HG02763 (cell line): ENCODE data around the gene ABCB8.

Experiments used
- ATAC-seq: cut with Tn5 transposase; IDR thresholded peaks from one replicate; pipeline ENCODE4 v1.9.1; 2021; ENCODE audit warnings: mild to moderate bottlenecking, moderate library complexity; ENCODE audit not compliant: unreplicated experiment

The ABCB8 gene

GRCh38 chr7:151083071-151083823 is 55.0 kb downstream of the ABCB8 start, which contains the start of gene TMUB1:
Gene TMUB1, minus strand, starts transcription at chr7:151083493. Its CDS starts 930 bp downstream, at chr7:151082563.
- ATAC-seq: peak; percentile 51

DNA sequence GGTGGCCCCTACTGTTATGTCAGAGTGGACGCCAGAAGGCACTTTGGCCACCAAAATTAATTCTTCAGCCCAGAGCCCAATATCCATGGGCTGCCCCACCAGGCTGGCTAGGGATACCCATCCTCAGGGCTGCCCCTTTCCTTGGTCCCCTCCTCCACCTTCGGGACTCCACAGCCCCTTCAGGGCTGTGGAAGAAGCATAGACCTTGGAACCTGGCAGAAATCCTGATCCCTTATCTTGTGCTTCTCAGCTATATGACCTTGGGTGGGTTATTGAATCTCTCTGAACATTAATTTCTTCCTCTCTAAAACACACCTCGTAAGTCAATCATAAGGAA is 55.5 kb downstream of the ABCB8 start:
- ATAC-seq: no peak

GRCh38 chr7:151085329-151085690 is 57.1 kb downstream of the ABCB8 start:
- ATAC-seq: no peak

GRCh38 chr7:151085691-151086620 is 57.7 kb downstream of the ABCB8 start, which contains the start of gene AGAP3:
Gene AGAP3, plus strand, starts transcription at chr7:151086475. Its CDS starts 267 bp downstream, at chr7:151086742.
- peak; percentile 46 for ATAC-seq

DNA sequence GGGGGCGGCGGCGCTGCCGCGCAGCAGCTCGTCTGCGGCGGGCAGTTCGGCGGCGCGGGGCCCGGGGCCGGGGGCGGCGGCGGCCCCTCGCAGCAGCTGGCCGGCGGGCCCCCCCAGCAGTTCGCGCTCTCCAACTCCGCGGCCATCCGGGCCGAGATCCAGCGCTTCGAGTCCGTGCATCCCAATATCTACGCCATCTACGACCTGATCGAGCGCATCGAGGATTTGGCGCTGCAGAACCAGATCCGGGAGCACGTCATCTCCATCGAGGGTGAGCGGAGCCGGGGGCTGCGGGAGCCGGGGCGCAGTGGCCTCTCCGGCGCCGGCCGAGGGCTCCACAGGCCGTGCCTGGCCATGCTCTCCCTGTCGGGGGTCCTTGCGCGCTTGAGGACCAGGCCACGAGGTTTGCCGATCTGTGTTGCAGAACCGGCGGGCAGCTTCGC is 58.6 kb downstream of the ABCB8 start:
- ATAC-seq: no peak

GRCh38 chr7:151087245-151088018 is 59.2 kb downstream of the ABCB8 start:
- no peak for ATAC-seq

- ATAC-seq: no peak
Observed at GRCh38 chr7:151088019-151088855, 60.0 kb downstream of the ABCB8 start.

DNA sequence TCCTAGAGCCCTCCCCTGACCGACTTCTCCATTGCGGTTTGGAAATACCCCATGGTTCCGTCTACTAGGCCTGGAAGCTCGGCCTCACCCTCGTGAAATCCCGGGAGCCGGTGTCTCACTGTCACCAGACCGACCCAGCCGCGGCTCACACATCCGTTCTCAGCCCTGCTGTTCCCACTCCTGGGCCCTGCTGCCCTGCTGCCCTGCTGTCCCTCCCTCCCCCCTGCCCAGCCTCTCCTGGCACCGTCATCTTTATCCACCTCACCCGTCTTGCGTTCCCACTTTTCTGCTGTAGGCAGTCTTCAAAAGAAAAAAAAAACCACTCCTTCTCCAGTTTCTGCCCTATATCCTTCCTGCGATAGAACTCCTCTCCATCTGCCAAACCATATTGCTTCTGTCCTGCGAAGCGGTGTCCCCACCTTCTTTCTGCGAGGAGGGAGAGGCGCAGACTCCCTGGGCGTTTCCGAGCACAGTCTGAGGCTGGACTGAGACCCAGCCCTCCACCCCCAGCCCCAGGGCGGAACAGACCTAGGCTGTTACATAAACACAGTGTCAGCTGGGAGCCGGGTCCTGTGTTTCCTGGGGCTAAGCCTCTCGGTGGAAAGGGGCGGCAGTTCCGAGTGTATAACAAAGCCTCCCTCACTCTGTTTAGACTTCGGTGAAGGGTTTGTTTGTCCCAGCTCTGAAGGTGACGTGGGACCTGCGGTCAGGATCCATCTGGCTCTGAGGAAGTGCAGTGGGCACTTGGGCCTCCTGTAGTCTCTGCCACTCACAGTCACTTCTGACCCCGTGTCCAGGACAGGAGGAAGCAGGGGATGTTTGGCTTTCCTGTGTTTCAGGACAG is 60.8 kb downstream of the ABCB8 start:
- ATAC-seq: no peak

DNA sequence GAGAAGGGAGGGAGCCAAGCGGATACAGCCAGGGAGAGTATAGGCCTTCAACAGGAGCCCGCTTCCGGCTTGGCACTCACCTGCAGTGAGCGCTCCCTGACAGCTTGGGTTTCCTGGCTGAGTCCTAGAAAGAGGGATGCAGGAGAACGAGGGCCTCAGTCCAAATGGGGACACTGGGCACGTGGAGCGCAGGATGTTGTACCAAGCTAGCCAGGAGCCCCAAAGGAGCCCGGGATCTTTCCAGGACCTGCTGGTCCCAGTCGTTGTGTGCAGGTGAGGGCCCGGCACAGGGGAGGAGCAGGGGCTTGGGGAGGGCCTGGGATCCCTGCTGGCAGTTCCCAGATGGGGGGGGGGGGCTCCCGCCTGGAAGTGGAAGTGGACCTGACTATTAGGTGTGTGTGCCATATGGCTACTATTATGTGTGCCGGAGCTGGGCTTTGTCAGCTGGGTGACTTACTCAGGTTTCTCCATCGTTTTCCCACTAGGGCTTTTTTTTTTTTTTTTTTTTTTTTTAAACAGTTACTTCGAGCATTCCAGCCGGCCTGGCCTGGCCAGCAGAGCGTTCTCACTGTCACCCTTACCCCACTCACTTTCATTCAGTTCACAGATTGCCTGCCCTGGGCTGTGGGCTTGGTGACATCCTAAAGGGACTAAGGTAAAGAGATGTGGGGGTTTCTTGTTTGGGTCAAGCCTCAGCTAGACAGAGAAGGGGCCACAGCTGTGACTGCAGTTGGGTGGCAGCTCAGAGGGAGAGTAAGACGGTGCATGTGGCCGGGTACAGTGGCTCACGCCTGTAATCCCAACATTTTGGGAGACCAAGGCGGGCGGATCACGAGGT is 61.9 kb downstream of the ABCB8 start:
- no peak for ATAC-seq

DNA sequence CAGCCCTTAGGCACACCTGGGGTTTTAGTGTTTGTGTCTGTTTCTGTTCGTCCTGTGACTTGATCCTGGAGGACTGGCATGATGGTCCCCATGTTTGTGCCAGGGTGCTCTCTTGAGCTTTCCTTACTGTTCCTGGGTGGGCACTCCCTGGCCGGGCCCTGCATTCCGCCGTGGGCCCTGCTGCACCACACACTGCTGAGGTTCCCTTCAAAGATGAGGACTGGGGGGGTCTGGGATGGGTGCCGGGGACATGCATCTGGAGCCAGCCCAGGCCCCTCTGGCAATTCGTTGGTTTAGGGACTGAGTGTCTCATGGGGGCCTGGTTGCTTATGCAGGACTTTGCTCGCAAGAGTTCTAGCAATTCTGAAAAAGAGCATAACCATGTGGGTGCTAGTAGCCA is 62.8 kb downstream of the ABCB8 start:
- ATAC-seq: no peak

DNA sequence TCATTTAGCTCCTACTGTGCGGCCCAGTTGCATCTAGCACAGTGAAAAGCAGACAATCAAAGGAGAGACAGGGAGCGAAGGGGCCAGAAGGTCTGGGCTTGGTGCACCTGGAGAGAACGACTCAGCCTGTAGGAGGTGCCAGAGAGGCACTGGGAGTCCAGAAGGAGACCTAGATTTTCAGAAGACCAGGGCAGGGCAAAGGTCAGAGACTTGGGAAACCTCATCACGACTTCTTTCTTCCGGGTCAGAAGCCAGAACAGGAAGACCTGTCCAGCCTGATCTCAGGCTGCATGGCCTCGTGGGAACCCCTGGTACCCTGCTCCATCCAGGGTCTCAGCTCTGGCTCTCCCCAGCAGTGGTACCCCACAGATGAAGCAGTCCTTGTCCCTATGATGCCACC is 63.2 kb downstream of the ABCB8 start:
- ATAC-seq: no peak

GRCh38 chr7:151091988-151092387 is 63.7 kb downstream of the ABCB8 start:
- ATAC-seq: no peak

DNA sequence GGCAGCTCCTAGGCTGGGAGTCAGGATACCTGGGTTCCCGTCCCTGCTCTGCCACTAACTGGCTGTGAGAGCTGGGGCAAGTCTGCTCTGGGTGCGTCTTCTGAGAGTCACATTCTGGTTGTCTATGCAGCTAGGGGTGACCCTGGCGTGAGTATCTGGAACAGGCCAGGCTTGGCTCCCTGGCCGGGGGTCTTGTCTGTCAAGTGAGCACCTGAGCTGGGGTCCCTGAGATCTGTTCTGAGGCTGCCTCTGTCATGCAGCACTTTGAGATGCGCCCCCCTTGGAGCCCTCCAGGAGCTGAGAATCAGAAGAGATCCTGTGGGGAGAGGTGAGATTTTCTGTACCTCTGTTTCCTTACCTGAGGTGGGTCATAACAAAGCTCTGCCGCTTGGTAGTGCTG is 65.5 kb downstream of the ABCB8 start:
- ATAC-seq: no peak

- ATAC-seq: no peak
Observed at GRCh38 chr7:151094675-151095074, 66.4 kb downstream of the ABCB8 start.

DNA sequence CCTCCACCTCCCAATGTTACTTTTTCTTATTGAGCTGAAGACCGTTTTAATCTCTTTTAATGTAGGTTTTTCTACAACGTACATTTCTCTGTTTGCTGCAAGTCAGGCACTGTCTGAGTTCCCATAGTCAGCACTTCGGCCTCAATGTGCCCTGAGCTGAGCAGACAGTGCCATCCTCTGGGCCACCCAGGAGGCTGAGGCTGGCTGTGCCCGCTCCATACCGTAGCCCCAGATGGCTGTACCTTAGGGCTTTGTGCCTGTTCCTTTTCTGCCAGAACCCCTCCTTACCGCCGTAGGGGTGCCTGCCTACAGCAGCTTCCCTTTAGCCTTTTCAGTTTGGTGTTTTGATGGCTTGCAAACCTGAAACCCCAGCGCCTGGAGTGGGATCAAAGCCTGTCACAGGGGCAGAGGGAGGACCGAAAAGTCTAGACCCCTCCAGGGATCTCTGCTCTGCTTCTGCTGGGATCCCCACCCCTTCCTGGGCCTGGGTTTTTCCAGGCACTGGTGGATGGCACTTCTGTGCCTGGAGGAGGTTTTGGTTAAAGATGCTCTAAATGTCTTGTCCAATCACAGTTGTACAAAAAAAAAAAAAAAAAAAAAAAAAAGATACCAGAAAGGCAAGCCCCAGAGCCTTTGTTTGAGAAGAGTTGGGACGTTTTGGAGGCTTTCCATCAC is 67.0 kb downstream of the ABCB8 start:
- ATAC-seq: no peak

DNA sequence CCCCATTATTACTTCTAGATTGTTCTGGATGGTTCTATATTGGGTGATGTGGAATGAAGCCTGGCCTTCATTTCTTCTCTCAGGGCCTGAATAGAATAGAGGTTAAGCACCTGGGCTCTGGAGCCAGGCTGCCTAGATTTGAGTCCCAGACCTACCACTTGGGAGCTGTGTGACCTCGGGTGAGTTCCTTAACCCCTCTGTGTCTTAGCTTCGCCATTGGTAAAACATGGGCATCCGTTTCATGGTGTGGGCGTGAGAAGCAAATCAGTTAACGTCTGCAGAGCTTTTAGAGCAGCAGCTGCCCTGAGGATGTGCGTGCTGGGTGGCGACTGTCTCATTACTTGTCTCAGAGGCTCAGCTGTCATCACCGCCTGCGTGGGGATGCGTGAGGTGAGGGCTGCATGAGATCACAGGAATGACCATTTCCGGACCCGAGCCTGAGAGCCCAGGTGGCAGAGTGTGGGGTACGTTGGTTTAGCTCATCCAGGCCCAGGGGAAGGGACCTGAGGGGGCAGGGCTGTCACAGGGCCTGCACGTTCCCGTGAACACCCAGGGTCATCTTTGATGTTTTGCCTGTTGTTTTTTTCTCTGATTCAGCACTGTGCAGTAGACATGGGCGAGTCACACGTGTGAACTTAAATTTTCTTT is 67.7 kb downstream of the ABCB8 start:
- ATAC-seq: no peak
